Activated effector memory CD4-positive, alpha-beta T cell treated with anti-CD3 and anti-CD28 coated beads, Interleukin-2, amount 50 U/mL, for 16 hours (primary cell): ENCODE results near the gene MGLL.

Experiments
- DNase-seq: peaks from one replicate; pipeline ENCODE4 v3.0.0-alpha.2; 2020

MGLL gene

DNA sequence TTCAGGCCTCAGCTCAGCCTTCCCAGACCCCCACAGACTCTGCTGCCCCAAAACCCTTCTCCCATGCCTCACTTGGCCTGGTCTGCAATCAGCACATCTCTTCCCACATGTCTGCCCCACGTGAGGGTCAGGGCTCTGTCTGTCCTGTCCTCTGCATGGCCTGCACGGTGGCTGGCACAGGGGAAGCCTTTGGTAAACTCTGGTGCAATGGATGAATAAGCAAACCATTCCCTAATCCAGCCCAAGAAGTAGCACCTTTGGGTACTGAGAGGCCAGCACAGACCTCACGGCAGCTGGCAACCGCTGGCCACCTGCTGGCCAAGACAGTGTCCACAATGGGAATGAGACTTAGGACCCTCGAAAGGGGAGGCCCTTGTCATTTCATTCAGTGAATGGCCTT, 121.9 kb downstream of the MGLL start:
- DNase-seq: no peak

DNA sequence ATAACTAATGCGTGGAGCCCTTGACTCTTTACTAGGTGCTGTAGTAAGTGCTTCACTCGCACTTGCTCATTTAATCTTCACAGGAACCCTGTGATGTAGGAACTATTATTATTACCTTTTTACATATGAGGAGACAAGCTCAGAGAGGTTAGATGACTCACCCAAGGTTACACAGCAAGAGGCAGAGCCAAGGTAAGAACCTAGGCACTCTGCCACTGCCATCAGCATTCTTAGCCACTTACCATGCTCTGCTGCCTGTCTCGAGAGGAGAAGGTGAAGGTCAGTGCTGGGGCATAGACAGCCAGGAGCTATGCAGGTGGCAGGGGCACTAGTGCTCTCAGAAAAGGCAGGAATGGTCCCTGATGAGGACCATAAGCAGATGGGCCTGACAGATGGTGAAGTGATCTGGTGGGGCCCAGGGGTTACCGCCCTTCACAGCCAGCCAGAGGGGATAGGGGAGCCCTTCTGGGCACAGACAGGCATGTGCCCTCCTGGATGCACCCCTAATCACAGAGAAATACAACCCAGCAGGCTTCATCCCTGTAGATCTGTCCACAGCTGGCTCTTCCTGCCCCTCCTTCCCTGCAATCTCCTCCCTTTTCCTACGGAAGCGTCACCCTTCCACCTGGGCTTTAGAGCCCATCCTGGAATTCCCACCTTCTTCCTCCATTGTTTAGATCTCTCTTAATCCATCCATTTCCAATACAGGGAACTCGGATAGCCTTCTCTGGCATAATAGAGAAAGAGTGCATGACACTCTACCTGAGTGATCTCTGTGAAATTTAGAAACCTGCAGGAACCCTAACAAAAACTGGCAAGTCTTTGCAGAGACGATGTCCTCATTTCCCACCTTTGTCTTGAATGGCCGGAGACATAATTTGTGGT, 122.7 kb downstream of the MGLL start:
- no peak for DNase-seq

DNA sequence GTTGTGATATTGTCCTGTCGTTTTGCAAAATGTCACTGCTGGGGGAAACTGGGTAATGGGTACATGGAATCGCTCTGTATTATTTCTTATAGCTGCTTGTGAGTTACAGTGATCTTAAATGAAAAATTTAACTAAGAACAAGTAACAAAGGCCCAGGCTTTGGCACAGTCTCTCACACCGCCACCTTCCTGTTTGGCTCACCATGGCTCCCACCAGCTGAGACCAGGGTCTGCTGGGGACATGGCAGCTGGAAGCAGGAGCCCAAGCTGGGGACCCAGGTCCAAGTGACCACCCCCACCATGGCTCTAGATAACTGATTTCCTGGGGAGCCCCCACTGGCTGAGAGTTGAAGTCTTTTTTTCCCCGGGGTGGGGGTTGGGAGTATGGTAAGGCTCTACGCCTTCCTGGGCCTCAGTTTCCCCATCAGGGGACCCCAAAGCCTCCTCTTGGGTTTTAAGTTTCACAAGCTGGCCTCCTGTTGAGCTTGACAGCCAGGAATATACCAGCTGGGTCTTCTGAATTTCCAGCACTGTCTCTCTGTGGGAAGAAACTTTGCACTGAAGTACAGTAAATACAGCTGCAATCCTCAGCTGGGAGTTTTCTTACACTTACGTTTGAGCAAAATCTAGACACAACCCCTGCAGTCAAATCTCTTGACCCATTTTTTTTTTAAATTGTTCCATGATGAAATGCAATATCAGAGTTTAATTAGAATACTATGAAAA, 123.5 kb downstream of the MGLL start:
- no peak for DNase-seq

GRCh38 chr3:127698286-127698685, 124.0 kb downstream of the MGLL start:
- no peak for DNase-seq

DNA sequence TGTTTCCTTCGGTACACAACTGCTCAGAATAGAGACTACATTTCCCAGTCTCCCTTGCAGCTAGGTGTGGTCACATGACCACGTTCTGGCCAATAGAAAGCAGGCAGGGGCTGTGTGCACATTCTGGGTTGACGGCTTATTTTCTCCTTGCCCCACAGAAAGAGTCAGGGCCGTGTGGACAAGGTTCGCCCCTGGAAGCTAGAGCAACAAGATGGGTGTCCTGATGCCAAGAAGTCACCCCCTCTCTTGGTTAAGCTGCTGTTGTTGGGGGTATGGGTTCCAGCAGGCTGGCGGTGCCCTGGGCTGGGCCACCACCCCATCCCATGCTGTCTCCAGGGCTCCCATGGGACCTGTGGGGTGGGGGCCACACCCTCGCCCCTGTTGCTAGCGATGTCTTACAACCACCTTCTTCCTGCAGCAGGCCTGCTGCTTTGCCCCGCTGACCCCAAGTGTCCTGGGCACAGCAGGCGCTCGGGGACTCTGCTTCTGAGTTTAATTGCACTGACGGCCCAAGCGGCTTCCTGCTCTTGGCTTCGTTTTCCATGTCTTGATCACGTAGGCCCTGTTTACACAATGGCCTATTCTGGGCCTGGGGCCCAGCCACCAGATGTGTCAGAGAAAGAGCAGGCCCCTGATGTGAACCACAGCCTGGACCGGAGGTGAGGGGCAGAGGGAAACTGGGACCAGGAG, 124.6 kb downstream of the MGLL start:
- peak; percentile 70 for DNase-seq

GRCh38 chr3:127694467-127695215, 127.7 kb downstream of the MGLL start:
- peak; percentile 77 for DNase-seq

DNA sequence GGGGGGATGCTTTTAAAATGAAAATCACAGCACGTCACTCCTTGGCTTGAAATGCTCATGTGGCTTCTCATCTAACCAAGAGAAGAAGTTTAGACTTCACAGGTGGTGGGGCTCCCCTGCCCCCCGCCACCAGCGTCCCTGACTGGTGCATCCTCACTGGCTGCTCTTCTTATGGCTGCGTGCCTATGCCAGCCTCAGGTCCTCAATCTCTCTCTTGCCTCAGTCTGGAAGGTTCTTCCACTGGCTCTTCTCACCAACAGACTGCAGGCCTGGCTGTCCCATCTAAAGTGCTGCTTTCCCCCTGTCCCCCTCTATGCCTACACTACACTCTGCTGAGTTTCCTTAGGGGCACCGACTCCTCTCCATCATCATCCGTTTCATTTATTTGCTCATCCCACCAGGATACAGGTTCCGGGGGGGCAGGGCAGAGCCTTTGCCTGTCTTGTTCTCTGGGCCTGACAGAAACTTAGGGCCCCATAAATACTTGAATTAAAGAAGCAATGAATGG, 128.9 kb downstream of the MGLL start:
- no peak for DNase-seq

- no peak for DNase-seq
Observed at GRCh38 chr3:127692501-127693335, 129.6 kb downstream of the MGLL start.

- no peak for DNase-seq
Observed at GRCh38 chr3:127691974-127692373, 130.3 kb downstream of the MGLL start.

GRCh38 chr3:127691489-127691888, 130.8 kb downstream of the MGLL start:
- DNase-seq: no peak

DNA sequence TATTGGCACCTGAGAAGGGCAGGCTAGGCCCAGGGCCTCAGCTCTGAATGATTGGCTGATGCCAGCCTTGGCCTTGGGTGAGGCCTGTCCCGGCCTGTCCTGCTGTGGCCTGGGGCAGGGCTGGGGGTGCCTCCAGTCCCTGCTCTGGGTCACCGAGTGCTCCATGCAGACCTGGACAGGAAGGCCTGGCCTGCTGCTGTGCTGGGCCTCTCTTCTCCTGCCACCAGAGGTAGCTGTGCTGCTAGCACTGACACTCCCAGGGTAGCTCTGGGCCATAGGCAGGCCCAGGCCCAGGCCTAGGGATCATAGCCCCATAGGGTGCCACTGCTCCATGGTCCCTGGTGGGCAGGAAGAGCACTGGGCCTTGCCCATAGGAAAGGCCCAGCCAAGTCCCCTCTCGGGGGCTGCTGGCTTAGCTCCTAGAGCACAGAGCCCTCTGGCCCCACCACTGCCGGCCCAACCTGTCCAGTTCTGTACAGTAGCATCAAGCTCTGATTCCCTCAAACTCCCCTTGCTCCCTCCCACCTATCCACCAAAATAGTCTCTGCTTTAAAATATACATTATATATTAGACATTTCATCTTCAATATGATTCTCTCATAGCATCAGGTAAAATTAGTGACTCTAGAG, 131.4 kb downstream of the MGLL start:
- DNase-seq: no peak

GRCh38 chr3:127690106-127690505, 132.2 kb downstream of the MGLL start:
- DNase-seq: no peak

DNA sequence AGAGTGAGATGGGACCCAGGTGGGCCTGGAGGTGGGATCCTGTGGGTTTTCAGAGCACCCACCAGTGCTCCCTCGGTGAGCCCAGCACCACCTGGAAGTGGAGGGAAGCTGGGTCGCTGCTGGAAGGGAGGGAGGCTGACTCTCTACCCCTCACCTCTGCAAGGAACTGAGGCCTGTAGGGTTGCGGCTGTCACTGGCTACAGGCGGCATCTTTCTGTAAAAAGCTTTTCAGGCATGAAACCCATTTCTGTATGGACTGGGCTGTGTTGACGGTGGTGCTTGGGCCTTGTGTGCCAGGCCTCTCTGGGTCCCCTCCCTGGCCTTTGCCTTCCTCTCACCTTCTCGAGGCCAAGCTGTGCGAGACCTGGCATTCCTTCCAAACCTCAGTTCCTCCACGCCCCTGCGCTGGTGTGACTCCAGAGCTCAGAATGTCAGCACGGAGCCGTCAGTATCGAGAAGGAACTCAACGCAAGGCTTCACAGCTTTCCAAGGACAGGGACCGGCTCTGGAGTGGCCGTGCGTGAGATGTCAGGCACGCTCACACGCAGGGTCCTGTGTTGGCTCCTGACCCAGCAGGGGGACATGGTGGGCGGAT, 133.0 kb downstream of the MGLL start:
- DNase-seq: peak; percentile 43

GRCh38 chr3:127688416-127689265, 133.7 kb downstream of the MGLL start:
- DNase-seq: peak; percentile 54

GRCh38 chr3:127688022-127688415, 134.3 kb downstream of the MGLL start:
- no peak for DNase-seq

- no peak for DNase-seq
Observed at GRCh38 chr3:127687228-127687737, 135.0 kb downstream of the MGLL start.

GRCh38 chr3:127686512-127686894, 135.8 kb downstream of the MGLL start:
- no peak for DNase-seq

GRCh38 chr3:127685708-127686511, 136.4 kb downstream of the MGLL start:
- no peak for DNase-seq
